ENCODE results near the gene BUD13.
"Not testable (repeated sequence)": the region's sequence is repeated elsewhere in the genome, so short reads cannot be mapped to it uniquely, and the experiment has no call there.

Gene BUD13

DNA sequence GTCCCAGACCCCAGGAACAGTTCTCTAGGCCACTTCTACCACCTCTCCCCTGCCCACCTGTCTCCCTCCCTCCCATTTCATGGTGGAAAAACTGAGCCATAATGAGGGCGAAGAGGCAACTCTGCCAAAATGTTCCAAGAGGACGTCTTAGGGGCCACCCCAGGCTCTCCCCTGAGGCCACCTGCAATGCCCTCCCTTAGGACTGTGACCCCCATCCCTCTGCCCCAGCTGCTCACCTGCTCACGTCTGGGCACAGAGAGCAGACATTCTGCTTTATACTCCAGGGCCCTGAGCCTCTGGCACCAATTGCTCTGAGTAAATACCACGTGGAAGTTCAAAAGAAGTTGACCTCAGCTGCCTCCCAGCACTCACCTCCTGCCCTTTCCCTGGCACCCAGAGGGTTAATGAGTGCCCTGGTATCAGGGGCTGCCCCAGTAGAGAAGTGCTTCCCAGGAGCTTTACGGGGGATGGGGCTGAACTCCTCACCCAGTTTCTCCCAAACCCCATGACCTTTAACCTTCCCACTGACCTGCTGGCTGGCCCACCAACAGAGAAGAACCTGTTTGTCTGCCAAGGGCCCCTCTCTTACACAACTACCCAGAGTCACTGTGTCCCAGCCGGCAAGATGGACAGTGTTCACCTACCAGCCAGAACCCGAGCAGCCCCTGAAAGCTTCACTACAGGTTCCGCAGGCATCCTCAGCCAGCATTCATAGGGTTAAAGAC is 19.5 kb upstream of the BUD13 start:
- DNase-seq (ENCODE audit: low spot score): no peak

DNA sequence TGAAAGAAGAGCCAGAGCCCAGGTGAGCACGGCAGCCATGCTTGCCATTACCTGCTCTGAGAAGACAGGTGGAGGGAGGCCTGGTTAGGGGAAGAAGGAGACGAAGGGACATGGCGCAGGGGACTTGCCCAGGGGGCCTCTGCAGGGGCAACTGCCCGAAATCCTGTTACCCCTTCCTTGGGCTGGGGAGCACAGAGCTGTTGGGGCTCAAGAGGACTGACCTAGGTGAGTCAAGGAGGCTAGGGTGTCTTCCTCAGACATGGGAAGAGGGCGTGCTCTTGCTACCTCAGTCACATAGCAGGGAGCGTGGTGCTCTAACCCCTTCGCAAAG is 19.0 kb upstream of the BUD13 start, which contains the start of gene APOA5:
TSS of gene APOA5 (minus strand) at position 67 of the 331 bp plus-strand sequence. CDS start at position 48, 19 bp downstream.
- DNase-seq (ENCODE audit: low spot score): no peak

DNA sequence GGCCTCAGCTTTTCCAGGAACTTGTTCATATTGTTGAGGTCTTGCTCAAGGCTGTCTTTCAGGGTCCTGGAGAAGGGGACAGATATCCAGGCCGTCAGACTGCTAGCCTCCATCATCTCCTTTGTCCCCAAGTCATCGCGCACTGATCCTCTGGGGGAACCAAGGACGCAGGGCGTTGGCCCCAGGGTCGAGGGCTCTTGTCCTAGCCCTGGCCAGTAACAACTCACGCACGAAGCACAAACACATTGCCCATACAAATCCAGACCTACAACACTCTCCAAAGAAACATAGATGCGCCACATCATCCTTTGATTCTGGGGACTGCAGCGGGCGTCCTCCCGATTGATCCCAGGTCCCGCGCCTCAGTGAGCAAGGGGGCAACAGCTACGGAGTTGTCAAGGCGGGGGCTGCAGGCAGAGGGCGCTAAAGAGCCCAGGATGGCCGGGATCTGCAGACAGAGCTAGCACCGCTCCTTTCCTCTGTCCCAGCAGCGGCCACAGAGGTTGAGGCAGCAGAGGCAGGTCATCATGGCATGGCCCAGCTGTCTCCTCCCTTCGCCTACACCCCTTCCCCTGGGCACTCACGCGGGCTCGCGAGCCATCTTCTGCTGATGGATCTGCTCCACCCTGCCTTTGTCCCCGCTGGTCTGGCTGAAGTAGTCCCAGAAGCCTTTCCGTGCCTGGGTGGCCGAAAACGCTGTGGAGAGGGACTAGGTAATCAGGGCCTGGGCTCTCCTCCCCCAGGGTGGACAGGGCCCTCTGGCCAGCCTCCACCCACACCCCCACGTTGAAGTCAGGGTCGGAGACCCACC is 18.4 kb upstream of the BUD13 start:
- DNase-seq (ENCODE audit: low spot score): peak; percentile 90

DNA sequence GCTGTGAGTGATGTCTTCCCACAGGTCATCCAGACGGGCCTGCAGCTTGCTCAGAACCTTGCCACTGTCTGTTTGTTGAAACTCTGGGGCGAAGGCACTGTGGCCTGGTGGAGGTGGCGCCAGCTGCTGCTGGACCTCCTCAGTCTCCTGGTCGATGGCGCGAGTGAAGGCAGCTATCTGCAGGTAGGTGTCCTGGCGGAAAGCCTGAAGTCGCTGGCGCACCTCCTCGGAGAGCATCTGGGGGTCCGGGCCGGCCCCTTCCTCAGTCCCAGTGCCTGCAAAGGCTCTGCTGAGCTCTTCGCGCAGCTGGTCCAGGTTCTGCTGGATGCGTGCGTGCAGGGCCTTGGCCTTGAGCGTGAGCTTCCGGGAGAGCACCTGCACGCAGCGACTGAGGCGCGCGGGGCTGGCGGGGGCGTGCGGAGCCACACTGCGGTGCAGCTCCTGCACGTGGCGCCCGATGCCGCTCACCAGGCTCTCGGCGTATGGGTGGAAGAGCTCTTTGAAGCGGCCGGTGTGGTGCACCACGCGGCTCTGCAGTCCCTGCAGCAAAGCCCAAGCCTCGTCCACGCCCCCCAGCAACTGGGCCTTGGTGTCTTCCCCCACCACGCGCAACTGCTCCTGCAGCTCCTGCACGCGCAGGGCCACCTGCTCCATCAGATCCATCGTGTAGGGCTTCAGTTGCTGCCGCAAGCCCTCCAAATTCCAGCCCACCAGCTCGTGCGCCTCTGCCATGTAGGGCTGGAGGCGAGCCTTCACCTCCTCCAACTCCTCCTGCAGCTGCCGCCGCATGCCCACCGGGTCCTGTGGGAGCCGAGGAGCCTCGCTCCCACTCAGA is 17.6 kb upstream of the BUD13 start:
- no peak for DNase-seq (ENCODE audit: low spot score)

DNA sequence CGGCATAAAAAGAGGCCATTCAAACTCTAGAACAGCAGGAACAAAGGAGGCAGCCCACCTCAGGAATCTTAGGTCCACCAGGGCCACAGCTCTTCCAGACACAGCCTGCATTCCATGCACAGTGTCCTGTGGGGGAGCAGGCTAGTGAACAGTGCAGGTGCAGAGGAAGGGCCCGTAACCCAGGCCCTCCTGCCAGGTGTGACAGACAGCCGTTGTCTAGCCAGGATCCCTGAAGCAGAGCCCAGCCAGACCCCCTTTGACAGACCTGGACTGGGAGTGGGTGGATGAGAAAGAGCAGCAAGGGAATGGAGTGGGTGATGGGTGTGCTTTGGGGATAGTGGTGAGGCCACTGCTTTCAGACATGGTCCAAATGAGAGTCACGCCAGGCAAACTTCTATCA is 16.2 kb upstream of the BUD13 start:
- no peak for DNase-seq (ENCODE audit: low spot score)

DNA sequence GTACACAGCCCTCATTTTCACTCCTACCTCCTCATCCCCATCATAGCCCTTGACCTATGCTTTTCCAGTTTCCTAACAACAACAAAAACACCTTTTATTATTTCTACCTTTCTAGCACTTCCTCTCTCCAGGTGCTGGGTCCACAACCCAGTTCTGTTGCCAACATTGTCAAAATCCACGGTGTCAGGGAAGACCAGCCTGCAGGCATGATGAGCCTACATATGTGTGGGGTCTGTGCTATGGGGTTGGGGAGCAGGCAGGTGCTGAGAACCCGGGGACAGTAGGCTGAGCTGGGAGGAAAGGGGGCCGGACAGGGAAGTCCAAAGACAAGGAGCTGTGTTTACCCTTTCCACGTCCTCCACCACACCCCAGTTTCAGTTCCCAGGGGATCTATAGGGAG is 15.7 kb upstream of the BUD13 start:
- no peak for DNase-seq (ENCODE audit: low spot score)

DNA sequence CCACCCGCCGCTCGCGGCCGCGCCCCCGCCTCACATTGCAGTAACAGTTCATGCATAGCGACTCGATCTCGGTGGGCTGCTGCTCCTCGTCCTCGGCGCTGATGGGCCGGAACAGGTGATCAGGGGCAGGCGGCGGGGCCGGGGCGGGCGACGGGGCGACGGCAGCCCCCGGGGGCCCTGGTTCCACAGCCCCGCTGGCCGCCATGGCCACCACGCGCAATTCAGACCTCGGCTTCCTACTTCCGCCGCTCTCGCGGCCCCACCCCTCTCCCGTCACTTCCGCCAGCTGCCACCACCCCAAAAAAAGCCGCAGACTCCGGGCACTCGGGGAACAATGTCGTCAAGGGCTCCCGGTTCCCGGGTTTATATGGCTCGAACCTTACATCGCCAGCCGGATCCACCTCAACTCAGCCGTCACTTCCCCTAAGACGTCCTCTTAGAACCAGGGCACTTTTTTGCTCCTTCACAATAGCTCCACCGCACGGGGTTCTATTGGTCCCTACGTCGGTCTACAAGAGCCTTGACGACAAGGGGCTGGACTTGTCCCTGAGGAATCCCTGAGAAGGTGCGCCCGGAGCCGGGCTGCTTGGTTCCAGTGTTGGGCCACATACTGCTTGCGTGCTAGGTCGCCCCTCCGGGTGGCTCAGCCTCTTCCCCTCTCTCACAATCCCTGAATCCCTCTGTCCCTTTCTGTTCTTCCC is 15.1 kb upstream of the BUD13 start, which contains the start of gene ZPR1:
TSS of gene ZPR1 (minus strand) at position 238 of the 701 bp plus-strand sequence. CDS start at position 205, 33 bp downstream.
- peak; percentile 93 for DNase-seq (ENCODE audit: low spot score)

DNA sequence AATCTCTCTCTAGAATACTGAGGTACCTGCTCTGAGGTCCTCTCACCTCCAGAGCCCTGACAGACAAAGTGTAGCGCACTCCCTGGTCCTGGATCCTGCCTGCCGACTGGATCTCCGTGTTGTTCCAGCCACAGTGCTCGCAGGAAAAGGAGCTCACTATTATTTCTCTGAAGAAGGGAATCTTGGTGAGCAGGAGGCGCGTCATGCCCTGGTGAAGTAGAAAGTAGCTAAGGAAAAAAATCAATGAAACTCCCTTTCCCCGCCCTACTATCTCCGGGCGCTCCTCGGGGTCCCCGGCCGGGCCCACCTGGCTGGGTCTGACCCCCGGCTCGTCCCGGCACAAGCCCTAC is 14.6 kb upstream of the BUD13 start:
- DNase-seq (ENCODE audit: low spot score): no peak

DNA sequence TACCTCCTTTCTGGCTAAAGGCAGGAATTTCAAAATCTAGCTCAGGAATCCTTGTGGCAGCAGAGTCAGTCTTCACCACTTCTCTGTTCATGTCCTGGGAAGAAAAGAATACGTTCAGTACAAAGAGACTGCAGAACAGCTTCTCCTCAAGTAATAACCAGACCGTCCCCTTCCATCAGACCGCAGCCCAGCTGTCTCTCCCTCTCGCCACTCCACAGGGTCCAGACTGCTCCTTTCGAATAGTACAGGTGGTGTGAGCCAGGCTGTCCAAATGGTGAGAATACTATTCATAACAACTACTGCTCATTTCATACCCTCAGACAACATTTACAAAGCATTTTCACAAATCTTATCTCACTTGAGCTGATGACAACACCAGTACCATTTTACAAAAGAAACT is 14.2 kb upstream of the BUD13 start:
- DNase-seq (ENCODE audit: low spot score): no peak

DNA sequence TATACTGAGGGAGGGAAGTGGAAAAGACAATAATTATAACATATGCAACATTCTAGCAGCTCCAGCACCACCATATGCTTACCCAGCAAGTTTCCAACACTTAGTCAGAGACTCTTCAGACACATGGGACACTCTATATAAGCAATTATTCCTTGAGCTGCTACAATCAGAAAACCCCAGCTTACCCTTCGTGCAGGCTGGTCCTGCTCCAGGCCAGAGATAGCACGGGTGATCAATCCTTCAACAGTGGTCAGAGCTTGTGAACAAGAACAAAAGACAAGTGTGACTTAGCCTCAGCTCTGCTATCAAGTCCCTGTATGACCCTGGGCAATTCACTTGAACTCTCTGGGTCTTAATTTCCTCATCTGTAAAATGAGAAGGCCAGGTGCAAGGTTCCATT is 13.5 kb upstream of the BUD13 start:
- no peak for DNase-seq (ENCODE audit: low spot score)

DNA sequence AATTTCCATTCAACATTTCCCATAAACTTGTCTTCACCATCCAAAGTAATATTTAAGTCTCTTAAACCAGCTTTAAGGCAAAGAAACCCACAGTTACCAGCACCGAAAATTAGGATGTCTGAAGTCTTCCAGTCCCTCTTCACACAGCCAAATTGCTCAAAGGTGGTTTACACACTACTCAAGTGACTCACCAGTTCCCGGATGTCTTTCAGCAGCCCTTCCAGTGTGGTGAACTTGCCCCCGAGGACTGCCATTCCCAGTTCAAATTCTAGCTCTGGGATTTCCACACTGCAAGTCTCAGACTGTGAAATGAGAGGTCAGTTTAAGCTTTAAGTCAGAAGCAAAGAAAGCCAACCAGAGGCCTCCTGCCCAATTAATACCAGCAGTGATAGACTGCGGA is 9.9 kb upstream of the BUD13 start:
- no peak for DNase-seq (ENCODE audit: low spot score)

DNA sequence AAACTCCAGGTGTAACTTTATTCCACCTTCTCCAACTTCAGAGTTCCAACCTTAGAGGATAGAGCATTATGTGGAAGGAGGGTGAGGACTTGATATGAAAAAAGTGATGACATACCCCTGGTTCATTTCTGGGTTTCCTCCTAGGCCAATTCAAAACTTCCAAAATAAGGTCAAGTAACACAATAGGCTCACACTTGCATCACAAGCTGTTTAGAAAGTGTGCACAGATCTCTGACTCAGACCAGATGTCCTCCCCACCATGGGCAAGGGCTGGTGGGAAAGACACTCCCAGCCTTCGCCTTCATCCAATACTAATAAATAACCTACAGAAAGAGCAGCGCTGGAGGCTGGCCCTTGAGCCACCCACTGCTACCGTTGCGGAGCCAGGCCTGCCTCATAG is 5.8 kb upstream of the BUD13 start:
- DNase-seq (ENCODE audit: low spot score): no peak

DNA sequence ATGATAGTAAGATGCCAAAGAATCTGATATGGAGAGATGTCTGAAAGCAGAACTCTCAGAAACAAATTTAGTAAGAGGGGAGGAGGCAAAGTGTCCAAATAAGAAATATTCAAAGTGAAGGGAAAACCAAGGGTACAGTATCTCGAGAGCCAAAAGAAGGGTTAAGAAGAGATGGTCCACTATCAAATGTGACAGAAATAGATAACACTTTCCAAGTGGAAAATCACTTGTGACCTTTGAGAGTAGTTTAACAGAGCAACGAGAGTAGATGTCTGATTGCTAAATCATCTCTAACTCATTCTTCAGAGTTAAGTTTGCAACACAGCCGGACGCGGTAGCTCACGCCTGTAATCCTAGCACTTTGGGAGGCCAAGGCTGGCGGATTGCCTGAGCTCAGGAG is 4.3 kb upstream of the BUD13 start:
- no peak for DNase-seq (ENCODE audit: low spot score)

DNA sequence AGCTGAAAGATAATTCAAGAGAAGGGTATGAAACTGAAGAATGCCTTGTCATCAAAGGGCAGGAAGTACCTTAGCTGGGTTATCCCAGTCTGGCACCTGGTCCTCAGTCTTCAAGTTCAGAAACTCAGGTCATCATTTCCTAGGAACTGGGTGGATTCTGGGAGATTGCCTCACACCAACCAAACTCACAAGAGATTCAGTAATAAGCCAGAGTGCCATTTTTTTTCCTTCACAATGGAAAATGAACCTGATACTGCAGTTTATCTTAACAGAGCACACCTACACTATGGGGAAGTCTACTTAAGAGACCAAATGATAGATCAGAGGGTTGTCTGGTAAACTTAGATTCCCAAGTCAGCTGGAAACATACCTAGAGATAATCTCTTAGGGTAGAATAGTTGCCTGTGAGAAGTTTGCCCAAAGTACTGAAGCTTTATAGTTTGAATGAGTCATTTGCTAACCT is 3.8 kb upstream of the BUD13 start:
- DNase-seq (ENCODE audit: low spot score): no peak

DNA sequence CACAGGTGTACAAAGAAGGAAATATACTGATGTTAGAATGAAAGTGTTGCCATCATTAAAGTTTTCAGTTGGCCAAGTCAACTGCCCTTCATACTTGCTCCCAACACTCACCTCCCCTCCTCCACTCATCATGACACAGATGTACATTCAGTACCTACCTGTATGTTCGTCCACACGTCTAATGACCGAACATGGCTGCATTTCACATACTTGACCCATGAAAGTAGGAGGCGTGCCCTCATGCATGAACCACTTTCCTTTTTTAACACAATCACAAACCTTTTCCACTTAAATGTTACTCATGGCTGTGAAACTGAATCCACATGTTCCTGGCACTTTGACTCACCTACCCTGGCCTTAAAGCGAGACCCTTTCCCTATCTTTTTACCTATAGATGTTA is 3.2 kb upstream of the BUD13 start:
- DNase-seq (ENCODE audit: low spot score): no peak

DNA sequence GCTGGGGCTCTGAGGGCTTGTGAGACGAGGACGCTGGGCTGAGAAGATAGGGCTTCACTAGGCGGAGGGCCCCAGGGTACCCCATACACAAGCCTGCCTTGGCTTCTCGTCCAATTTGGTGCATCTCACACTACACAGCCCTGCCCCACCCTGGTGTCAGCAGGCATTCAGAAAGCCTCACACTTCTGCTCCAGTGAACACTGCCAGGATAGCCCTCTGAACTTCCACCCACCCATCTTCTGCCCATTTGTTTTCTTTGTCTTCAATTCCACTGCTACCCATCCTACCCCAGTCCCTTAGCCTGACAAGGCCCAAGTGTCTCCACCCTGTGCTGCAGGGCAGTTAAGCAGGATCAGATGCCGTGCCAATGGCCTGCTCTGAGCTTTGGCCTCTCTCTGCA is 1.9 kb upstream of the BUD13 start:
- no peak for DNase-seq (ENCODE audit: low spot score)

DNA sequence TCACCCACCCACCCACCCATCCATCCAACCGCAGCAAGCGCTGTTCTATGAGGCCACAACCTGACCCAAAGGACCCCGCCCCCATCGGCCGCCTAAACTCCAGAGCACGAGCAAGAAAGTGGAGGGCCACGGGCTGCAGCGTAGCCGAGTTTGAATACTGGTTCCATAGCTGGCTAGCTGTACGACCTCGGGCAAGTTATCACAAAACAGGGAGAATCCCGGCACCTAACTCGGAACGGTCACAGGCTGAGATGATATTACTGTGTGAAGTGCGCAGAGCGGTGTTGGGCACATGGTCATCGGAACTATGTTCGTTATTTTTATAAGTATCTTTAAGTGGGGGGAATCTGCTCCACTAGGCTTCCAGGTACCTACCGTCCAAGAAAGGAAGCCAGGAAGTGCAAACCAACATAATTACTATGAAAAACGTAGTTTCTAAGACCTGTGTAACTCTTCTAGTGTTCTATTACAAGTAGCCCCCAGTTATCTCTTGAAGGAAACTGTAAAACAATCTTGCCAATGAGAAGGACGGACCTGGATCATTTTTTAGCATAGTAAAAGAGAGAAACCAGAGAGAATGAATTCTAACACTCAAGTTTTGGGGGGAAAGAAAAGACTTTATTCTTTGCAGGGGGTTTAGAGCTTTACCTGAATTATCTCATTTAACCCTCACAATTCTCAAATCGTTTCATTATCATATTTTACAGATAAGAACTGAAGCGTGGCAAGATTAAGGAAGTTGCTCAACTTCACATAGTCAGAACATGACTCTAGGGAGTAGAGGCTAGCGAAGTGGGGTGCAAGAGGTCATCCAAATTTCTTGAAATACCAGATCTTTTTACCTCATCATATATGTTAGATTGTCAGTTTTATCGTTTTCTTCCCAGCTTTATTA is 663 bp upstream of the BUD13 start:
- DNase-seq (ENCODE audit: low spot score): no peak

DNA sequence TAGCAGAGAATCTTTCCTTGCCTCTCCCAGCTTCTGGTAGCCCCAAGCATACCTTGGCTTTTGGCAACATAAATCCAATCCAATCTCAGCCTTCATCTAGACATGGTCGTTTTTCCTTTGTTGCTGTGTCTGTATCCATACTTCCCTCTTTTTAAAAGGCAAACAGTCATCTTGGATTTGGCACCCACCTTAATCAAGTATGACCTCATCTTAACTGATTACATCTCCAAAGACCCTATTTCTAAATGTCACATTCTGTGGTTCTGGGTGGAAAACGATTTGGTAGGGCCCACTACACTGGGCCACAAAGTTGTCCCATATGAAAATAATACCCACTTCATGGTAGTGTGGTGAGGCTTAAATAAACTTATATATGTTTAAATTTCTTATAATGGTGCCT is 852 bp downstream of the BUD13 start:
- DNase-seq (ENCODE audit: low spot score): no peak

DNA sequence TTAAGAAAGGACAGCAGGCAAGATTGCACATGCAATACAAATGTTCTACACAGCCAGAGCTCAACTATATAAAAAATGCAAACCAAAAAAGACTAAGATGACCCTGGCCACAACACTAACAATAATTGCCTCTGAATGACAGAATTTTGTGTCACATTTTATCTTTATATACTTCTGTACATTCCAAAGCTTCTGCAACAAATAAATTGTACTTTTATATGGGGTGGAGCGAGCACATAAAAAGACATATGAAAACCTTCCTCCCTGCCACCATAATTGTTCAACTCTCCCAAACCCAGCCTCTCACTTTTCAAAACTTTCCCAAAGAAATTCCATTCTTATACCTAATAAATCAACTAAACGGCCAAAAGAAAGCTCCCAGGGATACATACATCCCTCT is 10.7 kb downstream of the BUD13 start:
- DNase-seq (ENCODE audit: low spot score): no peak

DNA sequence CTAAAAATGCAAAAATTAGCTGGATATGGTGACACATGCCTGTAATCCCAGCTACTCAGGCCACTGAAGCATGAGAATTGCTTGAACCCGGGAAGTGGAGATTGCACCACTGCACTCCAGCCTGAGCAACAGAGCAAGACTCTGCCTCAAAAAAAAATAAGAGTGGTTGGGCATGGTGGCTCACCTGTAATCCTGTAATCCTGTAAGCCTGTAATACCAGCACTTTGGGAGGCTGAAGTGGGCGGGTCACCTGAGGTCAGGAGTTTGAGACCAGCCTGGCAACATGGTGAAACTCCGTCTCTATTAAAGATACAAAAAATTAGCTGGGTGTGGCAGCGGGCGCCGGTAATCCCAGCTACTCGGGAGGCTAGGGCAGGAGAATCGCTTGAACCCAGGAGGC is 16.7 kb downstream of the BUD13 start:
- not testable (repeated sequence) for DNase-seq (ENCODE audit: low spot score)
